Panc1 (cell line): Measurements from ENCODE around the gene PSKH1.

Experiments used
- CTCF ChIP-seq: fragments of 450-650 bp; IDR thresholded peaks from 2 replicates; pipeline ENCODE4 v1.5.1; 2017; ENCODE audit warnings: mild to moderate bottlenecking
- POLR2AphosphoS5 ChIP-seq: IDR thresholded peaks from 2 replicates; pipeline ENCODE4 v1.6.1; 2012; ENCODE audit warnings: mild to moderate bottlenecking, low read depth, low read length, moderate library complexity
- TF ChIP-seq, protein P1 (sequence below), 2 experiments: IDR thresholded peaks; 2 replicates each; pipeline ENCODE4 v1.6.1; 2011 to 2012; ENCODE audit warnings: low read depth in 2 of 2, control low read depth in 1 of 2, low read length in 1 of 2, mild to moderate bottlenecking in 1 of 2, moderate library complexity in 1 of 2; ENCODE audit not compliant: insufficient read depth in 1 of 2

DNA sequence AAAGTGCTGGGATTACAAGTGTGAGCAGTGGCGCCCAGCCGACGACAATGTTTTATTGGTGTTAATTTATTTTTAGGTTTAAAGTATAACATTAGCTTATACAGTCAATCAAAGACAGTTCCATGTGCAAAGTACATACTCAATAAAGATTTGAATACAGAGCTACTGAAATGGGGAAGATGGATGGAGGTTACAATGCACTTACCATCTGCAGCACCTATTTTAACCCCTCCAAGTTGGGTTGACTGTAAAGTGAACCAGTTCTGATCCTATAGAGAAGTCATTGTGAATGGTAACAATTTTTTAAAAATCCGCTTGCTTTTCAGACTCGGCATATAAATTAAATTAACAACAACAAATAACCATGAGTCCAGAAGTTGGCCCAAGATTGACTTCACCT, 679 bp upstream of the PSKH1 start:
- no peak for TF ChIP-seq CTCF
- TF ChIP-seq POLR2AphosphoS5: no peak
- TF ChIP-seq, protein P1, sequence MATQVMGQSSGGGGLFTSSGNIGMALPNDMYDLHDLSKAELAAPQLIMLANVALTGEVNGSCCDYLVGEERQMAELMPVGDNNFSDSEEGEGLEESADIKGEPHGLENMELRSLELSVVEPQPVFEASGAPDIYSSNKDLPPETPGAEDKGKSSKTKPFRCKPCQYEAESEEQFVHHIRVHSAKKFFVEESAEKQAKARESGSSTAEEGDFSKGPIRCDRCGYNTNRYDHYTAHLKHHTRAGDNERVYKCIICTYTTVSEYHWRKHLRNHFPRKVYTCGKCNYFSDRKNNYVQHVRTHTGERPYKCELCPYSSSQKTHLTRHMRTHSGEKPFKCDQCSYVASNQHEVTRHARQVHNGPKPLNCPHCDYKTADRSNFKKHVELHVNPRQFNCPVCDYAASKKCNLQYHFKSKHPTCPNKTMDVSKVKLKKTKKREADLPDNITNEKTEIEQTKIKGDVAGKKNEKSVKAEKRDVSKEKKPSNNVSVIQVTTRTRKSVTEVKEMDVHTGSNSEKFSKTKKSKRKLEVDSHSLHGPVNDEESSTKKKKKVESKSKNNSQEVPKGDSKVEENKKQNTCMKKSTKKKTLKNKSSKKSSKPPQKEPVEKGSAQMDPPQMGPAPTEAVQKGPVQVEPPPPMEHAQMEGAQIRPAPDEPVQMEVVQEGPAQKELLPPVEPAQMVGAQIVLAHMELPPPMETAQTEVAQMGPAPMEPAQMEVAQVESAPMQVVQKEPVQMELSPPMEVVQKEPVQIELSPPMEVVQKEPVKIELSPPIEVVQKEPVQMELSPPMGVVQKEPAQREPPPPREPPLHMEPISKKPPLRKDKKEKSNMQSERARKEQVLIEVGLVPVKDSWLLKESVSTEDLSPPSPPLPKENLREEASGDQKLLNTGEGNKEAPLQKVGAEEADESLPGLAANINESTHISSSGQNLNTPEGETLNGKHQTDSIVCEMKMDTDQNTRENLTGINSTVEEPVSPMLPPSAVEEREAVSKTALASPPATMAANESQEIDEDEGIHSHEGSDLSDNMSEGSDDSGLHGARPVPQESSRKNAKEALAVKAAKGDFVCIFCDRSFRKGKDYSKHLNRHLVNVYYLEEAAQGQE (IDR thresholded peaks at IDR 0.05; ENCODE audit: insufficient read depth in 1 of 2, low read depth in 2 of 2, low read length in 1 of 2): no peak
